Measurements from ENCODE around the gene ITGA5. TPM values are rescaled to one million over a fixed set of nuclear protein-coding genes. Genes with fewer than 3 reads are reported as not detected.

The ITGA5 gene
- total and polyA plus RNA-seq, 2 of the 13 experiments (the other 11 are each of a cell fraction or from before 2014, with no cell fraction given) = 0.20 to 0.40 TPM

GRCh38 chr12:54360717-54361456 lies 58.2 kb downstream of the ITGA5 start (continued):
- TF ChIP-seq NFKBIZ (CRISPR knock-in tag; IDR thresholded peaks at IDR 0.05) (no peak), ZBED4 (CRISPR knock-in tag; IDR thresholded peaks at IDR 0.05; ENCODE audit: borderline replicate concordance) (no peak), WIZ (CRISPR knock-in tag; IDR thresholded peaks at IDR 0.05) (no peak), CSRNP1 (CRISPR knock-in tag; IDR thresholded peaks at IDR 0.05) (no peak), ZSCAN5A (CRISPR knock-in tag; IDR thresholded peaks at IDR 0.05; ENCODE audit: borderline replicate concordance) (no peak), ZNF772 (CRISPR knock-in tag; IDR thresholded peaks at IDR 0.05) (no peak), ZNF124 (CRISPR knock-in tag; IDR thresholded peaks at IDR 0.05) (no peak), KDM1A (CRISPR knock-in tag; IDR thresholded peaks at IDR 0.05) (no peak), SRSF4 (IDR thresholded peaks at IDR 0.05; ENCODE audit: low read depth, low read length, poor library complexity, severe bottlenecking) (no peak), ZNF318 (CRISPR knock-in tag; IDR thresholded peaks at IDR 0.05) (no peak), ZNF576 (CRISPR knock-in tag; IDR thresholded peaks at IDR 0.05) (no peak), HMGA1 (CRISPR knock-in tag; conservative IDR thresholded peaks at IDR 0.05) (no peak), MIER3 (CRISPR knock-in tag; IDR thresholded peaks at IDR 0.05; ENCODE audit: borderline replicate concordance) (peak; percentile 61; the same call in 1 of the 2 replicates)
